ENCODE results near the gene MESD. TPM values are rescaled to one million over a fixed set of nuclear protein-coding genes. Genes with fewer than 3 reads are reported as not detected.

Gene MESD
- total RNA-seq, 1 experiment from 2014 or later = 28.2 TPM

DNA sequence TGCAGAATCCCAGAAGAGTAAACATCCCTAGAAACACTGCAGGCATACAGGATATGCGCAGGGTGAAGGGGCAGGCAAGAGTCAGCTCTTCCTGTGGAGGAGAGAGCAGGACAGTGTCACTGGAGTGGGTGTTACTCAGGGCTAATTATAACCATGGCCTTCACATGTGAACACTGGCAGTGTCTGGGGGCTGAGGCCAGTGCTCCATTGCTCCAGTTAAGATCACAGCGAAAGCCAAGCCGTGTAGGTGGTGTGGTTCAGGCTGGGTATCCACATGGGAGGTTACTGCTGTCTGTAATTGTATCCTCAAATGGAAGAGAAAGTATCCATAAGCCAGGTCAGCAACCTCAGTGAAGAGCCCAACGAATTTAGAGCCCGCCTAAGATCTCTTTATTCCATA, 84.6 kb downstream of the MESD start:
- ChIA-PET POLR2A (no interaction called here), CTCF (no interaction called here)
- TF ChIP-seq SIN3A (IDR thresholded peaks at IDR 0.05; ENCODE audit: borderline replicate concordance, insufficient read depth, low read depth, low read length) = no peak
- no peak for TF ChIP-seq POLR2AphosphoS5 (IDR thresholded peaks at IDR 0.05; ENCODE audit: low read depth, low read length)
- TF ChIP-seq REST (IDR thresholded peaks at IDR 0.05; ENCODE audit: insufficient read depth in 1 of 2, low read depth in 2 of 2, low read length in 1 of 2) = no peak
- Histone ChIP-seq H3K27me3 (ENCODE audit: control insufficient read depth, insufficient read depth, low read length) (0 out of 2 replicates have a peak, but pooled peaks cover under 1% of the 10 kb centered on the region), H3K4me3 (ENCODE audit: low read depth in 2 of 2, low read length in 2 of 2) (no peak overlapping the region), H3K9me3 (ENCODE audit: control insufficient read depth, insufficient read depth, low read depth, low read length) (no peaks in the 10 kb centered on the region), H3K27ac (ENCODE audit: low read length) (no peak overlapping the region), H3K36me3 (ENCODE audit: control insufficient read depth, insufficient read depth, low read length) (no peaks in the 10 kb centered on the region), H3K4me1 (ENCODE audit: control insufficient read depth, insufficient read depth, low read length) (no peaks in the 10 kb centered on the region)
- intact Hi-C loops (cut with micrococcal nuclease; ENCODE audit: unreplicated experiment) (no loop called here), in situ Hi-C loops (cut with HindIII; ENCODE audit: low pct_unique_long_range_greater_than_20kb, low sequenced_read_pairs) (no loop called here)
- BruUV-seq (replicated peaks) = no TSS peak
- no peak for ATAC-seq
- DNase-seq (ENCODE audit: low read depth, low spot score) = no peak

DNA sequence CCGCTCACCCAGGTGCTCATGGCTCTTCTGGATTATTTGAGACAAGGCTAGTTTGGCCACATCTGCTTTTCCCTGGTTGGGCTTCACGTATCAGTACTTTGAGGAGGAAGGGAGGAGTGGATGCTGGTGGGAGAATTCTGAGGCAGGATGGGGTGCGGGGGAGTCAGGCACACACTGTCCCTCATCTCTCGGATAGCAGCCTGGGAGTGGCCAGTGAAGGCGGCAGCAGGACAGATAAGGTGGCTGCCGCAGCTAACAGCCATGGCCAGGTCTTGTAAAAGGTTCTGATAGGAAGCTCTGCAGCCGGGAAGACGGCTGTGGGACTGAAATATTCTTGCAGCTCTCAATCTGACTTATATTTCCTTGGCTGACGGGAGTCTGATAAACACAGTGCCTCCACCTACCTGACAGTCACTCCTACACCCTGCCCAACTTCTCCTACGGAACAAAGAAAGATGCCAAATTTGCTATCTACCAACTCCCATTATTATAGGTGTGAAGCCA, 87.3 kb downstream of the MESD start:
- no peaks in the 10 kb centered on the region for H3K9me3 ChIP-seq (ENCODE audit: control insufficient read depth, insufficient read depth, low read depth, low read length)
- H3K27me3 ChIP-seq (ENCODE audit: control insufficient read depth, insufficient read depth, low read length) = no peaks in the 10 kb centered on the region
- ChIA-PET CTCF (no interaction called here), POLR2A (no interaction called here)
- TF ChIP-seq REST (IDR thresholded peaks at IDR 0.05; ENCODE audit: insufficient read depth in 1 of 2, low read depth in 2 of 2, low read length in 1 of 2) (no peak), POLR2AphosphoS5 (IDR thresholded peaks at IDR 0.05; ENCODE audit: low read depth, low read length) (no peak), TCF7L2 (IDR thresholded peaks at IDR 0.05; ENCODE audit: low read depth, low read length) (no peak), SIN3A (IDR thresholded peaks at IDR 0.05; ENCODE audit: borderline replicate concordance, insufficient read depth, low read depth, low read length) (no peak)
- TF ChIP-seq, protein P1, sequence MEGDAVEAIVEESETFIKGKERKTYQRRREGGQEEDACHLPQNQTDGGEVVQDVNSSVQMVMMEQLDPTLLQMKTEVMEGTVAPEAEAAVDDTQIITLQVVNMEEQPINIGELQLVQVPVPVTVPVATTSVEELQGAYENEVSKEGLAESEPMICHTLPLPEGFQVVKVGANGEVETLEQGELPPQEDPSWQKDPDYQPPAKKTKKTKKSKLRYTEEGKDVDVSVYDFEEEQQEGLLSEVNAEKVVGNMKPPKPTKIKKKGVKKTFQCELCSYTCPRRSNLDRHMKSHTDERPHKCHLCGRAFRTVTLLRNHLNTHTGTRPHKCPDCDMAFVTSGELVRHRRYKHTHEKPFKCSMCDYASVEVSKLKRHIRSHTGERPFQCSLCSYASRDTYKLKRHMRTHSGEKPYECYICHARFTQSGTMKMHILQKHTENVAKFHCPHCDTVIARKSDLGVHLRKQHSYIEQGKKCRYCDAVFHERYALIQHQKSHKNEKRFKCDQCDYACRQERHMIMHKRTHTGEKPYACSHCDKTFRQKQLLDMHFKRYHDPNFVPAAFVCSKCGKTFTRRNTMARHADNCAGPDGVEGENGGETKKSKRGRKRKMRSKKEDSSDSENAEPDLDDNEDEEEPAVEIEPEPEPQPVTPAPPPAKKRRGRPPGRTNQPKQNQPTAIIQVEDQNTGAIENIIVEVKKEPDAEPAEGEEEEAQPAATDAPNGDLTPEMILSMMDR (IDR thresholded peaks at IDR 0.05) = no peak
- DNase-seq (ENCODE audit: low read depth, low spot score) (no peak), ATAC-seq (no peak)
- H3K4me1 ChIP-seq (ENCODE audit: control insufficient read depth, insufficient read depth, low read length) = no peaks in the 10 kb centered on the region
- no peak overlapping the region for H3K27ac ChIP-seq (ENCODE audit: low read length)
- no peaks in the 10 kb centered on the region for H3K36me3 ChIP-seq (ENCODE audit: control insufficient read depth, insufficient read depth, low read length)
- intact Hi-C loops (cut with micrococcal nuclease; ENCODE audit: unreplicated experiment) (no loop called here), in situ Hi-C loops (cut with HindIII; ENCODE audit: low pct_unique_long_range_greater_than_20kb, low sequenced_read_pairs) (no loop called here)
- H3K4me3 ChIP-seq (ENCODE audit: low read depth in 2 of 2, low read length in 2 of 2) = no peak overlapping the region
- no TSS peak for BruUV-seq (replicated peaks)
